HG03175 (cell line): ENCODE data around the gene HLA-DRB5.
"Not testable (repeated sequence)": the region's sequence is repeated elsewhere in the genome, so short reads cannot be mapped to it uniquely, and the experiment has no call there.

Source experiments
- ATAC-seq: cut with Tn5 transposase; IDR thresholded peaks from one replicate; pipeline ENCODE4 v1.9.1; 2021; ENCODE audit warnings: mild to moderate bottlenecking, moderate library complexity; ENCODE audit not compliant: unreplicated experiment

HLA-DRB5 gene

DNA sequence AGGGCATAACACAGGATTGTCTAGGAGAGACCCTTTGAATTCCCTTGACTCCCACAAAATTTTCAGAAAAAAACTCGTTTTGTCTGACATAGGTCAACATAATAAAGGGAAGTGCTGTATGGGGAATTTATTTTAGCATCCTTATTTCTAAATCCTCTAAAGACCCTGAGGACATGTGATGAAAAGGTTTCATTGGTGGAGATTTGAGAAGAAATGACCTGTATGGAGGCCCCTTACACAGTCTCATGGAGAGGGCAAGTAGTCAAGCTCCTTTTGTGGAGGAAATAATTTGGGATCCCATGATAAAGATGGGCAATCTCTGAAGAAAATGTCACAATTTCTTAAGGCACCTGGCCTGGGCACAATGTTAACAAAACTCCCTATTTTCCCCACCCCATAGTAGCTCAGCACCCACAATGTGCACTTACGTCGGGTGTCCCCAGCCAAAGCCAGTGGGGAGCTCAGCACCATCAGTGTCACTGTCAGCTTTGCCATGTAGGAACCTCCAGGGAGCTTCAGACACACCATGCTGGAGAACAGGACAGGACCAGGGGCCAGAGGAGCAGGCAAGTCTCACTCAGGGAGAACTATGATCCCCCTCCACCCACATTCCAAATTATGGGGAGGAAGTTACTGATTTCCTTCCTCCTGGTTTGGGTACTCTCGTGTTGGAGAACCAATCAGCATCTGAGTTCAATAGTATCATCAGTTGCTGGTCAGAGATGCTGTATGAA lies at the start of gene HLA-DRB5:
Gene HLA-DRB5, minus strand, starts transcription at position 591 of the 734 bp plus-strand sequence. Its CDS starts 63 bp downstream, at position 528.
- ATAC-seq = no peak

DNA sequence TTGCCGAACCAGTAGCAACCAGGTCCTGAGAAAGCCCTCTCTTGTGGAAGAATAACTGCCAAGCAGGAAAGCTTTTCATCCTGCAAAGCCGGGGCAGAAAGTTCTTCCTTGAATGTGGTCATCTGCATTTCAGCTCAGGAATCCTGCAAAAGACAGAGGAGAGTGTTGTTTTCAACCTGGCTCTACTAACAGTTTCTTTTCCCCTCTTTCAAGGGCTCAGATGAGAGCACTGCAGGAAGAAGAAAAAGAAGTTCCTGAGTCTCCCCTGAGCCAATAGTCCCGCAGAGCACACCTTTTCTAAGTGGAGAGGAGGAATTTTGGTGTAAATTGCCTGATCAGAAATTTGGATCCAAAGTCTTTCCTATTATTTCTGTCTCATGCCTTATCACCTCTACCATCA lies 48.9 kb upstream of the HLA-DRB5 start:
- ATAC-seq = no peak

DNA sequence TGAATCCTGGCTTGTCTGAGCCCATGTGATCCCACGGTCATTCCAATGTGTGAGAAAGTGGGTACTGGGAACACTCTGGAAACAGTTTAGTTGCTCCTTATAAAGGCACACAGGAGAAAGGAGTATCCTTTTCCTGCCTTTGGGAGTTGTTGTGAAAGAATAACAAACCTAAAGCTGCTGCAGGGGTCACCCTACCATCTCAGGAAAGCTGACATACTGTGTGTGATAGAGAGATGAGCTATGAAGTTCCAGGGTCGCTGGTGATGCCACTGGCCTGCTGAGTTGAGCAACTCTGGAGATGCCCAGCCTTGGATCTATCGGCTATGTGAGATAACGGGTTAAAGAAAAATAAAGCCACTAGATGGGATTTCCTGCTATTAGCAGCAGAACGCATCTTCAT lies 47.4 kb upstream of the HLA-DRB5 start:
- not testable (repeated sequence) for ATAC-seq

DNA sequence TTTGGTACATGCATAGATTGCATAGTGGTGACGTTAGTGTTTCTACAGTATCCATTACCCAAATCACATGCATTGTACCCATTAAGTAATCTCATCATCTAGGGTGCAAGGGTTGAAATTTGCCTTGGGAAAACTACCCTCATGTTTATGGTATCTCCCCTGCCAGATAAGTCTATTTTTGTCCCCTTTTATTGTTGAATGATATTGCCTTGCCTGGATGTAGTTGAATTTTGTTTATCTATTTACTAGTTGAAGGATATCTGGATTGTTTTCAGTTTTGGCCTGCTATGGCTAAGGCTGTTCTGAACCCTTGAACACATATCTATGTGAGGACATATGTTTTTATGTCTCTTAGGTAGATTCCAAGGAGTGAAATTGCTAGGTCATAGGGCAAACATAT lies 46.2 kb upstream of the HLA-DRB5 start:
- no peak for ATAC-seq

DNA sequence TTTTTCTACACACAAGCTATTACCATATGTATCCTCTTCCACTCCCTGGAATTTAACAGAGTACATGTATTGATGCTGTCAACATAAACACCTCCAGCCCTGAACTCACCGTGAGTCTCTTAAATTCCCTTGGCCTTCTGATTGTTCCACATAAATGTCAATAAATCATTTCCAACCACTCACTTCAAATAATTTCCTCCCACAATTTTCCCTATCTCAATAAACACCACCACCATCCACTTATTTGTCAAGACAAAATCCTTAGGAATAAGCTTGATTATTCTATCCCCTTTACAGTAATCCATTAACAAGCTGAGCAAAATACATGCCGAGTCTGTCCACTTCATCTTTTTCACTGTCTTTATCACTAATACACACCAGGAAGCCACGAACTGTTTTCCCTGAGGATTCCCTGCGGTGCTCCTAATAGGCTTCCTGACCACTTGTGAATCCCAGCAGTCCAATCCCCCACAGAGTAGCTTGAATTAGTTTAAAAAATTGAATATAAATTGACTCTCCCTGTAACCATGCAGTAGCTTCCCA lies 40.3 kb upstream of the HLA-DRB5 start:
- no peak for ATAC-seq

DNA sequence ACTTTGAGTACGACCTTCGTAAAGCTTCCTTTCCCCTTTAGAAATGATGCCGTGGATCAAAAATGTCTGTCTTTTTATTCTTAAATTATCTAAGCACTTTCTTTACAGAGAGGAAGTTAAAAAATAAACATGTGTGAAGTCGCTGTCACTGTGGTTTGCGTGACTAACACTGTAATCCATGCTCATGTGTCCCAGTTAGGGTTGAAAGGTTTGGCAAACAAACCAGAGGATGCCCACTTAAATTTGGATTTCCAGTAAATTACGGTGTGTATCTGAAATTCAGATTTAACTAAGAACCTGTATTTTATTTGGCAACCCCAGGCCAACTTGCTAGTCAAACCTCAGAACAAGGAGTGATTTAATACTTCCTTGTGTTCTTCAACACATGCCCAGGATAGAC lies 38.5 kb upstream of the HLA-DRB5 start:
- ATAC-seq = no peak

DNA sequence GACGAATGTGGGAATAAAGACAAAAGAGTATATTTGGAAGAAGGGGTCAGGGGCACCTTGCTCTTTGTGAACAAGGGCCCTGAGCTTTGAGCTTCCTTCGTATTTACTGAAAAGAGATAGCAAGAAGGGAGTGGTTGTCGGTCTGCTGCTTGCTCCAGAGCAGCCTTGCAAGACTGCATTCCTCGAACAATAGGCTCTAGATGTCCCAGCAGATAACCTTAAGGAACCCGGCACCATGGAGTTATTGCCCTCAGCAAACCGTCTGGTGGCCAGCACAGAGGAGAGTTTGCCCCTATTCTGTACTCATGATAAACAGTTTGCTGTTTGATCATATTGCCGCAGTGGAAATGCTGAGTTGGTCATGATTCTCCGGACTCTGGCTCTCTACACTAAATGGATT lies 36.9 kb upstream of the HLA-DRB5 start:
- no peak for ATAC-seq

DNA sequence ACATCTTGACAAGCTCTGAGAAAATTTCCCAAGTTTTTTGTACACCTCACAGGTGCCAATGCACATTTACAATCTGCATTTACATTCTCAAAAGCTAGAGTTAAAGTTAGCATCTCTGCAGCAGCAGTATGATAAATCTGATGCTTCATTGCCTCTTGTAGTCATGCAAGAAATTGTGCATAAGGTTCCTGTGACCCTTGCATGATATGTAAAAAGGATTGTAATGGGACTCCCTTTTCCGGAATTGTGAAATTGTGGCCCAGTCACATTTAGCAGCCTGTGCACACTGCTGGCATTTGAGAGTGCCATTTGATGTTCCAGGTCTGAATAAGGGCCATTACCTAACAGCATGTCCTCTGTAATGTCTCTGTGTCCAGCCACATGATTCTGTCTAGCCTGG lies 35.4 kb upstream of the HLA-DRB5 start:
- ATAC-seq = no peak

DNA sequence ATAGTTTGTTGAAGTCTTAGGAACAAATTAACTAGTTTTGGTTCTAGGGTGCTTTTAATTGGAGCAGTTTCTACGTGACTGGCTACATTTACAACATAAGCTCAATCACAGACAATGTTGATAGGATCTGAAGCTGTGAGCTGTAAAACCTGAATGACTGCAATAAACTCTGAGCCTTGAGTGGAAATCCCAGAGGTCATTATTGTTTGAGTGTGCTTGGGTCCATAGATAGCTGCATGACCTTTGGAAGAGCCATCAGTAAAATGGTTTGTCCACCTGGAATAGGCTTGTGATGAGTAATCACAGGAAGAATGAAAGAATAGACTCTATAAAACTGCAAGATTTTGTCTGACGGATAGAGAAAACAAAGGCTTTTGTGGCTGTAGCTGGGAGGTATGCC lies 32.9 kb upstream of the HLA-DRB5 start:
- no peak for ATAC-seq

DNA sequence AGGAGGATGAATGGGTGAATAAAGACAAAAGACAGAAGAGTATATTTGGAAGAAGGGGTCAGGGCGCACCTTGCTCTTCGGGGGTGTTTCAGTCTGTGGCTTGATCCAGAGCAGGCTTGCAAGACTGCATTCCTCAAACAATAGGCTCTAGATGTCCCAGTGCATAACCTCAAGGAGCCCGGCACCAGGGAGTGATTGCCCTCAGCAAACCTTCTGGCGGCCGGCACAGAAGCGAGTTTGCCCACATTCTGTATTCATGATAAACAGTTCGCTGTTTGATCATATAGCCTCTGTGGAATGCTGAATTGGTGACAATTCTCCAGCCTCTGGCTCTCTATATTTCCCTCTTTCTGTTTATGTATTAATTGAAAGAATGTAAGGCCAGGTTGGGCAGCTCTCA lies 29.7 kb upstream of the HLA-DRB5 start:
- ATAC-seq = no peak

DNA sequence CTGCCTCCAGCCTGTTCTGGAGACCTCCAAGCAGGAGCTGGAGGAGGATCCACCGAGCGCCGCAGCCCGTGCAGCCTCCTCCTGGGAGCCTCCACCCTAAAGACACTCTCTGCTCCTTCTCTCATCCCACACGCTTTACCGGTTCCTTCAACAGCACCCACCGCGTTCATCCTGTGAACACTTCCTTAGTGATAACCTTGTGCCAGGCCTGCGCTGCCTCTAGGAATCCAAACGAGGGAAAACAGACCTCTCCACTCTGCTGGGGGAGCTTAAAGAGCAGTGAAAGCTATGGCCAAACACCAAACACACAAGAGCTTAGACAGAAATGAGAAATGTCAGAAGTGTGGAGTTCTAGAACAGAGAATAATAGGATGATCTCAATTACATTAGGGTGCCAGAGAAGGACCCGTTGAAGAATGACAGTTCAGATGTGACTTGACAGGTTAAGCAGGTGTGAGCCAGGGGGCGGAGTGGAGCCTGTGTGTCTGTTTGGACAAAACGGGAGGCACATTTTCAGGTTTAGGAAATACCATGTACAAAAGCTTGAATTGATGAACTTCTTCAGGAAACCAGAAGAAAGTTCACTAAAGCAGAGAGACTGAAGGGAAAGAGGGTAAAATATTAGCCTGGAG lies 28.5 kb upstream of the HLA-DRB5 start:
- ATAC-seq = no peak

DNA sequence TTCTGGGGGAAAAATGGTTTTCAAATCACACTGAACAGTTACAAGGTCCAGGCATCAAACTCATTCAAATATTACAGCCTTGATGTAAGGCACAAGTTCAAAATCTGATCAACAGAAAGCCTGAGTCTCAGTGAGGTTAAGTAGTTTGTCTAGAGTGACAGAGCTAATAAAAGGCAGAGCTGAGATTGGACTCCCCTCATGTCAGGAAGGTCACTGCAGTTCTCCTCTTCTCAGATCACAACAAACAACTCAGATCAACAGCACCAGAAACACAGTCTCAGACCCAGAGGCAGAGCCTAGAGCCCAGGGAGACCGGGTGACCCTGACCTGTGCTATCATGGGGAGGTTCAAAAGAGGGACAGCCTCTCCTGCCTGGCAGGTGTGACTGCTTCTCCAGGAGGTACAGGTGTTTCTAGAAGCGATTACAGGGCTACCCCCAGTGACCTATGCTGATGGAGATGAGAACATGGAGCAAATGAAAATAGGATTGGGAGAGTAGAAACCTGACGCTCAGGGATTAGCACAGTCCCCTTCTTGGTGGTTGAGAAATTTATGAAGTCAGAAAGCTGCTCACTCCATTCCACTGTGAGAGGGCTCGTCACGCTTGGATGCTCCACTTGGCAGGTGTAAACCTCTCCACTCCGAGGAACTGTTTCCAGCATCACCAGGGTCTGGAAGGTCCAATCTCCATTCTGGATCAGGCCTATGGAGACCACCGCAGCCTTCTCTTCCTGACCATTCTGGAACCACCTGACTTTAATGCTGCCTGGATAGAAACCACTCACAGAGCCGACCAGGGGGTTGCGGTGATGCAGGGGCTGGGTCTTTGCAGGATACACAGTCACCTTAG lies 24.3 kb upstream of the HLA-DRB5 start:
- ATAC-seq = no peak

DNA sequence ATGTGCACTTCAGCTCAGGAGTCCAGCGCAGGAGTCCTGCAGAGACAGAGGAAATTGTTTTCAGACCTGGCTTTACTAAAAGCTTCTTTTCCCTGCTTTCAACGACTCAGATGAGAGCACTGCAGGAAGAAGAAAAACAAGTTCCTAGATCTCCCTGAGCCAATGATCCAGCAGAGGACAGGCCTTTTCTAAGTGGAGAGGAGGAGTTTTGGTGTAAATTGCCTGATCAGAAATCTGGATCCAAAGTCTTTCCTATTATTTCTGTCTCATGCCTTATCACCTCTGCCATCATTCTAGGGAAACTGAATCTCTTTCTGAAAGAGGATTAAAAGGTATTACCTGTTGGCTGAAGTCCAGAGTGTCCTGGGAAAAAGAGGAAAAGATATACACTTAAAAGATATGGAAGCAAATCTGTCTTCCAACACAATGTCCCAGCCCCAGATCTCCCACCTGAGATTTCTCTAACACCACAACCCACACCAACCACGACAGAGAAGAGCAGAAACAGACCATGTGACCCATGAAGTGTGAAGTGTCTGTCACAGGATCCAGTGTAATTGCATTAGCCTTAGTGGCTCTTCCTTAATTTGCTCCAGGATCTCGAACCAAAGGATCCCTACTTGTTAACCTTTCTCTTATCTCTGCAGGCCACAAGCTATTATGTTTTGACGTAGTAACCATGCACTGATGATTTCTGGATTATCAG lies 23.1 kb upstream of the HLA-DRB5 start:
- no peak for ATAC-seq

DNA sequence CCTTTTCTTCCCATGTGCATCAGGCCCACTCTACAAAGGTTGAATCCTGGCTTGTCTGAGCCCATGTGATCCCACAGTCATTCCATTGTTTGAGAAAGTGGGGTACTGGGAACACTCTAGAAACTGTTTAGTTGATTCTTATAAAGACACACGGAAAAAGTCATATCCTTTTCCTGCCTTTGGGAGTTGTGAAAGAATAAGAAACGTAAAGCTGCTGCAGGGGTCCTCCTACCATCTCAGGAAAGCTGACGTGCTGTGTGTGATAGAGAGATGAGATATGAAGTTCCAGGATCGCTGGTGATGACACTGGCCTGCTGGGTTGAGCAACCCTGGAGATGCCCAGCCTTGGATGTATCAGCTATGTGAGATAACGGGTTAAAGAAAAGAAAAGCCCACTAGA lies 21.3 kb upstream of the HLA-DRB5 start:
- ATAC-seq = no peak

DNA sequence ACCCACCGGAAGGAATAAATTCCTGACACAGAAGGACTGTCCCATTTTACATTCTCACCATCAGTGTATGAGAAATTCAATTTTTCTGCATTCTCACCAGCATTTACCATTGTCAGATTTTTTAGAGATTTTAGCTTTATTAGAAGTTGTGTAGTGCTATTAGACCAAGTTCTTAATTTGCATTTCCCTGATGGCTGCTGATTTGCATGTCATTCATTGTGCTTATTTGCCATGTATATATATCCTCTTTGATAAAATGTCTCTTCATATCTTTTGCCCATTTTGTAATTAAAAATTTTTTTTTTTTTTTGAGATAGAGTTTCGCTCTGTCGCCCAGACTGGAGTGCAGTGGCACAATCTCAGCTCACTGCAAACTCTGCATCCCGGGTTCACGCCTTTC lies 9.8 kb upstream of the HLA-DRB5 start:
- ATAC-seq = no peak

DNA sequence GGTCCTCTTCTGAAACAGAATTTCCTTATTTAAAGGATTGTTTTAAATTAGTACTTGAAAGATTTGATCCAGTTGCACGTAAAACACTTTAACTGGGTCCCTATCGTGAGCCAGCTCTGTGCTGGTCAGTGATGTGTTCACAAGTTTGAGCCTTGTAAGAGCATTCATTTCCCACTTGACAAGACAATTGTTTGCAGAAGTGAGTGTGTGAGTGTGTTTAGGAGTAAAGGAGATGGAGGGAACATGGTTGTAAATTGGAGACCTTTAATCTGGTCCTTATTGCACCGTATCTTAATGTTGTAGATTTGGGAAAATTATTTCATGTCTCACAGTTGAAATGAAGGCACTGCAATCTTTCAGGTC lies 325 bp upstream of the HLA-DRB5 start:
- ATAC-seq = not testable (repeated sequence)

DNA sequence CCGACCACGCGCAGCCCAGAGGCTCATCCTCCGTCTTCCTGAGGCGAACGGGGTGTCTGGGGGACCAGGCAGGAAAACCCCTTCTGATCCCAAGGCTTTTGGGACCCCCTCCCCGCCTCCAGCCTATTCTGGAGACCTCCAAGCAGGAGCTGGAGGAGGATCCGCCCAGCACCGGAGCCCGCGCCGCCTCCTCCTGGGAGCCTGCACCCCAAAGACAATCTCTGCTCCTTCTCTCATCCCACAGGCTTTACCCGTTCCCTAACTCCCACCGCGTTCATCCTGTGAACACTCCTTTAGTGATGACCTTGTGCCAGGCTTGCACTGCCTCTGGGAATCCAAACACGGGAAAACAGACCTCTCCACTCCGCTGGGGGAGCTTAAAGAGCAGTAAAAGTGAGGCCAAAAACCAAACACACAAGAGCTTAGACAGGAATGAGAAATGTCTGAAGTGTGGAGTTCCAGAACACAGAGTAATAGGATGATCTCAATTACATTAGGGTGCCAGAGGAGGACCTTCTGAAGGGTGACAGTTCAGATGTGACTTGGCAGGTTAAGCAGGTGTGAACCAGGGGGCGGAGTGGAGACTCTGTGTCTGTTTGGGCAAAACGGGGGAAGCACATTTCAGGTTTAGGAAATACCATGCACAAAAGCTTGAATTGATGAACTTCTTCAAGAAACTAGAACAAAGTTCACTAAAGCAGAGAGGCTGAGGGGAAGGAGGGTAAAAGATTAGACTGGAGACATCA lies 7.6 kb downstream of the HLA-DRB5 start:
- no peak for ATAC-seq

DNA sequence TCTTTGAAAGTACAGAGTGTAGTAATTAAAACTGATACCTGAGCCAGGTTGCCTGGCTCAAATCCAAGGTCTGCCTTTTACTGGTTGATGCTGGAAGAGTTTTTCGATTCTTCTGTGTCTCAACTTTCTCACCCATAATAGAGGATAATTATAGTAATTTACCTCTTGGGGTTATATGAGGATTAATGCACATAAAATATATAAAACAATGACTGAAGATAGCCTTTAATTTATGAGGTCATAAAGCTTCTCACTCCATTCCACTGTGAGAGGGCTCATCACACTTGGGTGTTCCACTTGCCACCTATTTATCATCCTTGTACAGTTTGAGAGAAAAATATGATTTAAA lies 10.2 kb downstream of the HLA-DRB5 start:
- no peak for ATAC-seq

DNA sequence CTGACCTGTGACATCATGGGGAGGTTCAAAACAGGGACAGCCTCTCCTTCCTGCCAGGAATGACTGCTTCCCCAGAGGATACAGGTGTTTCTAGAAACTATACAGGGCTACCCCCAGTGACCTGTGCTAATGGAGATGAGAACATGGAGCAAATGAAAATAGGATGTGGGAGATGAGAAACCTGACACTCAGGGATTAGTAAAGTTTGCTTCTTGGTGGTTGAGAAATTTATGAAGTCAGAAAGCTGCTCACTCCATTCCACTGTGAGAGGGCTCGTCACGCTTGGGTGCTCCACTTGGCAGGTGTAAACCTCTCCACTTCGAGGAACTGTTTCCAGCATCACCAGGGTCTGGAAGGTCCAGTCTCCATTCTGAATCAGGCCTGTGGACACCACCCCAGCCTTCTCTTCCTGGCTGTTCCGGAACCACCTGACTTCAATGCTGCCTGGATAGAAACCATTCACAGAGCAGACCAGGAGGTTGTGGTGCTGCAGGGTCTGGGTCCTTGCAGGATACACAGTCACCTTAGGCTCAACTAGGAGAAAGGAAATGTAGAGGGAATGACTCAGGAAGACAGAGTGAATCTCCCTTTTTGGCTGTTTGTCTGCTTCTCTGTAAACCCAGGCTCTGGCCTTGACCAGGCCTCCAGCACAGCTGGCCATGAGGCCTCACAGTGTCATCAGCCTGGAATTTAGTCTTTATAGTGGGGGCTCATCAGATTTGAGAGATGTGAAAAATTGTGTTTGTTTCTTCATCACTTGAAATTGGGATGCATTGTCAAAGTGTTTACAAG lies 10.8 kb downstream of the HLA-DRB5 start:
- ATAC-seq = no peak
